Measurements from ENCODE around the gene KIAA0753. TPM values are rescaled to one million over a fixed set of nuclear protein-coding genes. Genes with fewer than 3 reads are reported as not detected.

The KIAA0753 gene
- polyA plus RNA-seq, 1 of the 3 experiments (the other 2 are of a cell fraction), result 7.2 TPM

- H2AFZ ChIP-seq (ENCODE audit: low read depth), result no peak overlapping the region
- peaks cover 60 to 78% of the 10 kb centered on the region in 2 experiments for H3K36me3 ChIP-seq (replicated peaks in 1 of 2; ENCODE audit: control insufficient read depth in 1 of 2, insufficient read depth in 2 of 2, low read length in 1 of 2)
- peaks cover 0 to 3% of the 10 kb centered on the region in 2 experiments; a peak in 1 of 4 replicates for H3K4me1 ChIP-seq (ENCODE audit: control insufficient read depth in 1 of 2, insufficient read depth in 2 of 2, low read depth in 1 of 2, low read length in 1 of 2)
- H3K27me3 ChIP-seq (ENCODE audit: insufficient read depth), result no peaks in the 10 kb centered on the region
- H3K27ac ChIP-seq (ENCODE audit: low read depth in 2 of 2, low read length in 1 of 2), result no peak overlapping the region
- ChIA-PET POLR2A (no interaction called here), CTCF (no interaction called here)
- TF ChIP-seq GATA2 (CRISPR knock-in tag; IDR thresholded peaks at IDR 0.05), result no peak
- no peak for TF ChIP-seq IRF3 (IDR thresholded peaks at IDR 0.05; ENCODE audit: low read depth, low read length)
- no peak overlapping the region for H3K9ac ChIP-seq
- DNase-seq, result no peak
- WGBS (ENCODE audit: low lambda C conversion rate), result 90% methylated on average over 5 of the region's 9 CpGs
- H3K9me2 ChIP-seq, result no peaks in the 10 kb centered on the region
- H3K4me2 ChIP-seq, result no peak overlapping the region
- 0 out of 2 replicates have a peak, but pooled peaks cover 3% of the 10 kb centered on the region for H3K9me3 ChIP-seq
- H3K4me3 ChIP-seq (ENCODE audit: low read depth in 2 of 2, low read length in 1 of 2), result no peak overlapping the region
- H3K79me2 ChIP-seq (ENCODE audit: insufficient read depth), result no peaks in the 10 kb centered on the region
- H3F3A ChIP-seq (replicated peaks; ENCODE audit: insufficient read depth), result no peaks in the 10 kb centered on the region
- no peaks in the 10 kb centered on the region for H4K20me1 ChIP-seq (ENCODE audit: insufficient read depth)
Measured at GRCh38 chr17:6580625-6581024, 59.9 kb downstream of the KIAA0753 start.

- Histone ChIP-seq H3K4me3 (ENCODE audit: low read depth in 2 of 2, low read length in 1 of 2) (no peak overlapping the region), H3K9me2 (no peaks in the 10 kb centered on the region), H3K4me1 (ENCODE audit: control insufficient read depth in 1 of 2, insufficient read depth in 2 of 2, low read depth in 1 of 2, low read length in 1 of 2) (peaks cover 0 to 13% of the 10 kb centered on the region in 2 experiments; a peak in 1 of 4 replicates), H3K9me3 (0 out of 2 replicates have a peak, but pooled peaks cover under 1% of the 10 kb centered on the region), H3K27me3 (ENCODE audit: insufficient read depth) (no peaks in the 10 kb centered on the region), H3K27ac (ENCODE audit: low read depth in 2 of 2, low read length in 1 of 2) (no peak overlapping the region), H3K4me2 (no peak overlapping the region), H3K36me3 (replicated peaks in 1 of 2; ENCODE audit: control insufficient read depth in 1 of 2, insufficient read depth in 2 of 2, low read length in 1 of 2) (peaks cover 39 to 57% of the 10 kb centered on the region in 2 experiments), H4K20me1 (ENCODE audit: insufficient read depth) (no peaks in the 10 kb centered on the region), H2AFZ (ENCODE audit: low read depth) (no peak overlapping the region), H3K79me2 (ENCODE audit: insufficient read depth) (no peaks in the 10 kb centered on the region), H3K9ac (no peak overlapping the region), H3F3A (replicated peaks; ENCODE audit: insufficient read depth) (no peaks in the 10 kb centered on the region)
- ChIA-PET POLR2A (no interaction called here), CTCF (interaction anchor here (1.1 kb wide), 1 partner anchor 9 kb away, joined by 3 read pairs; no protein-coding TSS in a partner anchor)
- no peak for DNase-seq
- TF ChIP-seq POLR2AphosphoS5 (IDR thresholded peaks at IDR 0.05; ENCODE audit: low read depth, low read length) (no peak), TCF12 (IDR thresholded peaks at IDR 0.05) (no peak)
- WGBS (ENCODE audit: low lambda C conversion rate), result 80% methylated on average over 6 of the region's 6 CpGs
Measured at GRCh38 chr17:6578491-6578890, 62.0 kb downstream of the KIAA0753 start.

- TF ChIP-seq RXRA (IDR thresholded peaks at IDR 0.05; ENCODE audit: borderline replicate concordance, low read depth) (no peak), TEAD4 (IDR thresholded peaks at IDR 0.05; ENCODE audit: borderline replicate concordance, insufficient read depth) (no peak), EP300 (IDR thresholded peaks at IDR 0.05; ENCODE audit: borderline replicate concordance in 1 of 2, low read depth in 1 of 2, low read length in 1 of 2) (no peak), JUND (IDR thresholded peaks at IDR 0.05) (no peak), PBX3 (IDR thresholded peaks at IDR 0.05) (no peak), USF1 (IDR thresholded peaks at IDR 0.05; ENCODE audit: borderline replicate concordance, low read depth) (no peak)
- POLR2A ChIA-PET, result no interaction called here
- H3K9ac ChIP-seq, result no peak overlapping the region
- H3K36me3 ChIP-seq (replicated peaks in 1 of 2; ENCODE audit: control insufficient read depth in 1 of 2, insufficient read depth in 2 of 2, low read length in 1 of 2), result peaks cover 32 to 51% of the 10 kb centered on the region in 2 experiments
- 0 out of 4 replicates have a peak overlapping the region, but pooled peaks of 1 of the 2 experiments have one; percentile 10 for H3K4me3 ChIP-seq (ENCODE audit: low read depth in 2 of 2, low read length in 1 of 2)
- H3K4me1 ChIP-seq (ENCODE audit: control insufficient read depth in 1 of 2, insufficient read depth in 2 of 2, low read depth in 1 of 2, low read length in 1 of 2), result peaks cover 0 to 13% of the 10 kb centered on the region in 2 experiments; a peak in 1 of 4 replicates
- DNase-seq, result no peak
- CTCF ChIA-PET, result interaction anchor here (1.1 kb wide), 1 partner anchor 9 kb away, joined by 3 read pairs; no protein-coding TSS in a partner anchor
- no peaks in the 10 kb centered on the region for H3K79me2 ChIP-seq (ENCODE audit: insufficient read depth)
- H3F3A ChIP-seq (replicated peaks; ENCODE audit: insufficient read depth), result no peaks in the 10 kb centered on the region
- H4K20me1 ChIP-seq (ENCODE audit: insufficient read depth), result no peaks in the 10 kb centered on the region
- H3K9me3 ChIP-seq, result no peaks in the 10 kb centered on the region
- no peak overlapping the region for H3K27ac ChIP-seq (ENCODE audit: low read depth in 2 of 2, low read length in 1 of 2)
- no peak overlapping the region for H3K4me2 ChIP-seq
- WGBS (ENCODE audit: low lambda C conversion rate), result 90% methylated on average over 7 of the region's 7 CpGs
- H3K27me3 ChIP-seq (ENCODE audit: insufficient read depth), result no peaks in the 10 kb centered on the region
- no peaks in the 10 kb centered on the region for H3K9me2 ChIP-seq
- H2AFZ ChIP-seq (ENCODE audit: low read depth), result no peak overlapping the region
Measured at GRCh38 chr17:6577686-6578263, 62.7 kb downstream of the KIAA0753 start.

All from SK-N-SH (cell line).